Naive B cell (primary cell): Measurements from ENCODE around the gene PRKD2. TPM values are rescaled to one million over a fixed set of nuclear protein-coding genes. Genes with fewer than 3 reads are reported as not detected.
"Not testable (repeated sequence)": the region's sequence is repeated elsewhere in the genome, so short reads cannot be mapped to it uniquely, and the experiment has no call there.

Source experiments
- ATAC-seq, 2 donors: fragments of 150-1000 bp; cut with Tn5 transposase; 2 replicates each; pipeline ENCODE4 v1.10.0; 2021; ENCODE audit warnings: low read depth in 2 of 2, mild to moderate bottlenecking in 2 of 2, moderate library complexity in 2 of 2
- DNase-seq: peaks from one replicate; pipeline ENCODE4 v3.0.0; 2022
- H3K27ac Mint-ChIP-seq, 6 donors: one replicate each; pipeline ENCODE4 v1.8.0; 2020 to 2022; ENCODE audit warnings: mild to moderate bottlenecking in 6 of 6, mixed read lengths in 6 of 6, moderate library complexity in 5 of 6, inconsistent platforms in 2 of 6
- H3K27me3 Mint-ChIP-seq, 3 donors: one replicate each; pipeline ENCODE4 v1.8.0; 2021 to 2022; ENCODE audit warnings: mixed read lengths in 3 of 3, mild to moderate bottlenecking in 1 of 3
- H3K36me3 Mint-ChIP-seq, 2 donors: one replicate each; pipeline ENCODE4 v1.8.0; 2020 to 2022; ENCODE audit warnings: mixed read lengths in 2 of 2, inconsistent platforms in 1 of 2, mild to moderate bottlenecking in 1 of 2
- H3K4me1 Mint-ChIP-seq, 3 donors: one replicate each; pipeline ENCODE4 v1.8.0; 2020 to 2022; ENCODE audit warnings: mixed read lengths in 3 of 3, inconsistent platforms in 1 of 3, mild to moderate bottlenecking in 1 of 3, moderate library complexity in 1 of 3
- H3K4me3 Mint-ChIP-seq, 8 donors: one replicate each; pipeline ENCODE4 v1.8.0; 2020 to 2022; ENCODE audit warnings: mild to moderate bottlenecking in 8 of 8, mixed read lengths in 8 of 8, moderate library complexity in 8 of 8, inconsistent platforms in 2 of 8
- H3K9me3 Mint-ChIP-seq, 7 donors: one replicate each; pipeline ENCODE4 v1.8.0; 2020 to 2022; ENCODE audit warnings: mixed read lengths in 7 of 7, mild to moderate bottlenecking in 5 of 7, inconsistent platforms in 2 of 7, moderate library complexity in 1 of 7
- polyA plus RNA-seq, 6 donors: library from polyadenylated mRNA; unstranded; fragments of 300-500 nt; fragmentation: Illumina TruSeq; gene quantifications; one replicate each; pipeline ENCODE4 v1.2.3, GENCODE V29; 2021; ENCODE audit warnings: low read depth in 6 of 6

The PRKD2 gene
- polyA plus RNA-seq: 100 to 1,000 TPM in 1 of 6 donors, 10 to 100 TPM in 5; 66.7 to 156 (median 72.6) TPM

DNA sequence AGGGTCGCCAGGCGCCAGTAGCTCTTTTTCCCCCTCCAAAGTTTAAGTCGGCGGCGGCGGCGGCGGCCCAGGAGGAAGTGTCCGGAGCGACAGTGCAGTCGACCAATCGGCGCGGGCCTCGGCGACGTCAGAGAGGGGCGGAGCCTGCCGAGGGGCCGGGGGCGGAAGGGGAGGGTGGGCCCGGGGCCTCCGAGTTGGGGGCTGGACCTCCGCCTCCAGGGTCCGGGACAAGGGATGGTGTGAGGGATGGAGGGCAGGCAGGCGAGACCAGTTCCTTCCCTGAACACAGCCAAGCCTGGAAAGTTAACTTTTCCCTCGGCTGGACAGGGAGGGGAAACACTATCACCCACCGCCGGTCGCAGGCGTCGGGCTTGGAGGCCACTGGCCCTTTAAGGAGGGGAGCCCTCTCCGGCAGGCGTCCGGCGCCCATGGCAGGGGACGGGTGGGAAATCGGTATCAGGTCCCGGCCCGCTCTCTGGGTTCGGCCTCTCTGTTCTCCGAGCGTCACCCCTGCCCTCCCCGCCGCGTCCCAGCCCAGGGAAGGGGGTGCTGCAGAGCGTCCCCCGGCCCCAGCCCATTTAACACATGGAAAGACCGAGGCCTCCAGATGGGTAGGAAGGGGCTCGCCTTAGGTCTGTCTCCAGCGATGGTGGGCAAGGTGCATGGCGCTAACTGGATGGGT lies at the start of gene PRKD2:
PRKD2 (minus strand) TSS at position 81 of the 682 bp plus-strand sequence. CDS start 744 bp downstream, outside the sequence.
- peak; percentile 53 to 55 for ATAC-seq
- Mint-ChIP-seq H3K4me3 (peak within 1 kb of the TSS; percentile 92 to 99 (median 96)), H3K9me3 (no peaks in the 10 kb centered on the region), H3K36me3 (peaks cover 0 to 9% of the 10 kb centered on the region in 2 donors), H3K27ac (peak within 1 kb of the TSS; percentile 84 to 99 (median 98)), H3K4me1 (peaks cover 55 to 84% (median 74%) of the 10 kb centered on the region in 3 donors), H3K27me3 (no peaks in the 10 kb centered on the region)
- peak; percentile 88 for DNase-seq

DNA sequence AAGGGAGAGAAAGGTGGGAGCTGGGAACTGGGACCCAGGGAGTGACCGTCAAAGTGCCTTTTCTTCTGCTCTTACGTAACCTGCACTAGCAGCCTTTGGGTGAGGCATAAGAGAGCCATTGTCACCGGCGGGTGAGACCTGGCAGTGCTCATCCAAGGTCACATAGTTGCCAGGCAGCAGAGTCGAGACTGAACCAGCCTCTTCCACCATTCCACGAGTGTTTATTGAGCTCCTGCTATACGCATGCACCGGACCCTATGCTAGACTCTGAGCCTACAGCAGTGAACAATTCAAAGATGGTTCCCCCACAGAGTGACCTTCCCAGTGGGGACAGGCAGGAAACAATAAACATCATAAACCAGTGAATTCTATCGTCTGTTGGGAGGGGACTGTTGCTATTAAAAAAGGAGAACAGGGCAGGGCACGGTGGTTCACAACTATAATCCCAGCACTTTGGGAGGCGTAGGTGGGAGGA lies 47.9 kb upstream of the PRKD2 start:
- Mint-ChIP-seq H3K9me3 (no peaks in the 10 kb centered on the region), H3K27ac (no peak overlapping the region), H3K4me1 (peaks cover 3 to 6% (median 5%) of the 10 kb centered on the region in 3 donors), H3K4me3 (no peak overlapping the region), H3K27me3 (no peaks in the 10 kb centered on the region), H3K36me3 (no peaks in the 10 kb centered on the region)
- ATAC-seq (no peak), DNase-seq (no peak)

DNA sequence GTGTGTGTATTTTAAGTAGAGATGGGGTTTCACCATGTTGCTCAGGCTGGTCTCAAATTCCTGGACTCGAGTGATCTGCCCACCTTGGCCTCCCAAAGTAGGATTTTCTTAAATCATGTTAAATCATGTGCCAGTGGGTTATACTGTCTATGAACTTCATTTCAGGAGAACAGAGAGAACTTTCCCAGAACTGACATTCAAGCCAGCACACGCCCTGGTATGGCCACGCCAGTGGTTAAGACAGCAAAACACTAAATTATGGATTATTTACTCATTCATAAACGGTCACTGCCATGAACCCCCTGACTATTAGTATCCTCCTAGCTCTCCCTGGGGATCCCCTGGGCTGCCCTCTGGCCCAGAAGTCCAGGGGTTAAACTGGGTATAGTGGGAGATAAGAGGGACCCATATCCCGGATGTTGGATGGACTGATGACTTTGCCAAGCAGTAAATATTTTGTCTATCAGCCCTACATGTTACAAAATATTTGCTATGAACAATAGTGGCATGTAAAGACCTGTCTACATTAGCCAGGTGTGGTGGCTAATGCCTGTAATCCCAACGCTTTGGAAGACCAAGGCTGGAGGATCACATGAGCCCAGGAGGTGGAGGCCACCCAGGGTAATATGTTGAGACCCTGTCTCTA lies 45.5 kb upstream of the PRKD2 start:
- H3K9me3 Mint-ChIP-seq: no peaks in the 10 kb centered on the region
- no peaks in the 10 kb centered on the region for H3K36me3 Mint-ChIP-seq
- peaks cover 5 to 10% (median 9%) of the 10 kb centered on the region in 3 donors for H3K4me1 Mint-ChIP-seq
- no peak overlapping the region for H3K27ac Mint-ChIP-seq
- DNase-seq (no peak), ATAC-seq (no peak)
- no peaks in the 10 kb centered on the region for H3K27me3 Mint-ChIP-seq
- peak overlapping the region in 1 of 8 donors; percentile 30 for H3K4me3 Mint-ChIP-seq

DNA sequence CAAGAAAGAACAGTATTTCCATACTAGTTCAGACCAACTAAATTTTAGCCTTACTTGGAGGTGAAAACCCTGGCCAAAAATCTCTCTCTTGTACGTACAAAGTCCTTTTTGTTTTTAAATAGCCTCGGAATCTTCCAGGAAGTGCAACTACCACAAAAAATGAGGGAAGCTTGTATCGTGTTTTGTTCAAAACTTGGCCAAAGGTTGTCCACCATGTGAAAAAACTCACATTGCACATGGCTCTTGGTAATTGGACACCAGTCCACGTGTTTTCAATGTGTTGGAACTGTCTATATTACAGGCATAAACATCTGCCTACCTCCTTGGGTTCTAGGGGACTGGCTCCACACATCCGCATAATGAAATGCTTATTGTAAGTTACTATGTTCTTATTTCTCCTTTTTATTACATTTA lies 44.5 kb upstream of the PRKD2 start:
- ATAC-seq (no peak), DNase-seq (no peak)
- peak overlapping the region in 1 of 6 donors; percentile 41 for H3K27ac Mint-ChIP-seq
- no peak overlapping the region for H3K4me3 Mint-ChIP-seq
- H3K9me3 Mint-ChIP-seq: no peaks in the 10 kb centered on the region
- H3K36me3 Mint-ChIP-seq: no peaks in the 10 kb centered on the region
- H3K4me1 Mint-ChIP-seq: peaks cover 5 to 7% (median 5%) of the 10 kb centered on the region in 3 donors
- no peaks in the 10 kb centered on the region for H3K27me3 Mint-ChIP-seq

GRCh38 chr19:46760897-46761296 lies 44.0 kb upstream of the PRKD2 start:
- H3K36me3 Mint-ChIP-seq, H3K9me3 Mint-ChIP-seq, DNase-seq, H3K4me1 Mint-ChIP-seq, H3K27ac Mint-ChIP-seq, ATAC-seq, H3K27me3 Mint-ChIP-seq, H3K4me3 Mint-ChIP-seq: not testable (repeated sequence)

DNA sequence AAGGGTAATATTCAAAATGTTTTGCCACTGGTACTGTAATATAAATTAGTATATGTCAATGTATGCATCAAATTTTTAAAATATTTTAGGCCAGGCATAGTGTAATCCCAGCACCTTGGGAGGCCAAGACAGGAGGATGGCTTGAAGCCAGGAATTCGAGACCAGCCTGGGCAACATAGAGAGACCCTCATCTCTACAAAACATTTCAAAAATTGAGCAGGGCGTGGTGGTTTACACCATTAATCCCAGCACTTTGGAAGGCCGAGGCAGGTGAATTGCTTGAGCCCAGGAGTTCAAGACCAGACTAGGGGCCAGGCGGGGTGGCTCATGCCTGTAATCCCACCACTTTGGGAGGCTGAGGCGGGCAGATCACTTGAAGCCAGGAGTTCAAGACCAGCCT lies 43.4 kb upstream of the PRKD2 start:
- Mint-ChIP-seq H3K4me3 (no peak overlapping the region), H3K4me1 (peaks cover 5 to 6% (median 5%) of the 10 kb centered on the region in 3 donors), H3K27ac (no peak overlapping the region), H3K9me3 (no peaks in the 10 kb centered on the region), H3K27me3 (no peaks in the 10 kb centered on the region), H3K36me3 (no peaks in the 10 kb centered on the region)
- DNase-seq (no peak), ATAC-seq (no peak)

DNA sequence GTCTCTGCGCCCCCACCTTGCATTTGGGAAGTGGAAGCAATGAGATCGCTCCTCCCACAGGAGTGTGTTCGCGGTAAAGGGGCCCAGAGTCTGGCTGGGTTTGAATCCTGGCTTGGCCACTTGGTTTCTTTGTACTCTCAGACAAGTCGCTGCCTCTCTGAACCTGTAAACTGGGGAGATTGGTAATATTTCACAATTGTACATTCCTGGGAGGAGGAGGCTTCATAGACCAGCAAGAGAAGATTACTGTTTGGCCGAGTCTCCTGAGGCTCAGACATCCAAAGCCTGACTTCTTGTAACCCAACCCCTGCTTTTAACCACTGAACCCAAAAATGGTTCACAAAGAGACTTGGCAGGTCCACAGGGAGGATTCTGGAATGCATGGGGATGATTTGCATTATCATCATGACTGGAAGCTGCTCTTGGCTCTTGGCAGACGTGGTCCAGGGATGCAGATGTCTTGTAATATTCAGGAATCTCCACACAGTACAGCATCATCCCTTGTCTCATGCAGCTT lies 43.0 kb upstream of the PRKD2 start:
- DNase-seq (no peak), ATAC-seq (no peak)
- Mint-ChIP-seq H3K36me3 (no peaks in the 10 kb centered on the region), H3K27ac (peak overlapping the region in 2 of 6 donors; percentile 24 to 33), H3K27me3 (no peaks in the 10 kb centered on the region), H3K4me1 (peaks cover 5 to 6% (median 5%) of the 10 kb centered on the region in 3 donors), H3K4me3 (no peak overlapping the region), H3K9me3 (no peaks in the 10 kb centered on the region)

DNA sequence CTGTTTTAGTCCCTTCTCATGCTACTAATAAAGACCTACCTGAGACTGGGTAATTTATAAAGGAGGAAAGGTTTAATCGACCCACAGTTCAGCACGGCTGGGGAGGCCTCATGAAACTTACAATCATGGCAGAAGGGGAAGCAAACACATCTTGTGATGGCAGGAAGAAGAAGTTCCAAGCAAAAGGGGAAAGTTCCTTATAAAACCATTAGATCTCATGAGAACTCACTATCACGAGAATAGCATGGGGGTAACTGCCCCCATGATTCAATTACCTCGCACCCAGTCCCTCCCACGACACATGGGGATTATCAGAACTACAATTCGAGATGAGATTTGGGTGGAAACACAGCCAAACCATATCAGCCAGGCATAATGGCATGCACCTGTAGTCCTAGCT lies 42.3 kb upstream of the PRKD2 start:
- no peak overlapping the region for H3K4me3 Mint-ChIP-seq
- DNase-seq: no peak
- peaks cover 5 to 6% (median 5%) of the 10 kb centered on the region in 3 donors for H3K4me1 Mint-ChIP-seq
- no peaks in the 10 kb centered on the region for H3K27me3 Mint-ChIP-seq
- peak overlapping the region in 1 of 6 donors; percentile 33 for H3K27ac Mint-ChIP-seq
- H3K9me3 Mint-ChIP-seq: no peaks in the 10 kb centered on the region
- H3K36me3 Mint-ChIP-seq: no peaks in the 10 kb centered on the region
- ATAC-seq: no peak

DNA sequence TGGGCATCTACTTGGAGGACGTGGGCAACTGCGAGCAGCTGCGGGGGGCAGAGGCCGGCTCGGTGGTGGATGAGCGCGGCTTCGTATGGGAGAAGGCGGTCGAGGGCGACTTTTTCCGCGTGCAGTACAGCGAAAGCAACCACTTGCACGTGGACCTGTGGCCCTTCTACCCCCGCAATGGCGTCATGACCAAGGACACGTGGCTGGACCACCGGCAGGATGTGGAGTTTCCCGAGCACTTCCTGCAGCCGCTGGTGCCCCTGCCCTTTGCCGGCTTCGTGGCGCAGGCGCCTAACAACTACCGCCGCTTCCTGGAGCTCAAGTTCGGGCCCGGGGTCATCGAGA lies 39.6 kb upstream of the PRKD2 start:
- Mint-ChIP-seq H3K4me3 (no peak overlapping the region), H3K9me3 (no peaks in the 10 kb centered on the region), H3K27me3 (no peaks in the 10 kb centered on the region), H3K27ac (no peak overlapping the region), H3K4me1 (peaks cover 10 to 15% (median 14%) of the 10 kb centered on the region in 3 donors), H3K36me3 (peaks cover 0 to 7% of the 10 kb centered on the region in 2 donors)
- DNase-seq (no peak), ATAC-seq (no peak)

GRCh38 chr19:46755853-46756543 lies 39.1 kb upstream of the PRKD2 start:
- H3K4me1 Mint-ChIP-seq: peaks cover 10 to 15% (median 14%) of the 10 kb centered on the region in 3 donors
- H3K27ac Mint-ChIP-seq: no peak overlapping the region
- no peaks in the 10 kb centered on the region for H3K27me3 Mint-ChIP-seq
- peaks cover 0 to 7% of the 10 kb centered on the region in 2 donors for H3K36me3 Mint-ChIP-seq
- no peak overlapping the region for H3K4me3 Mint-ChIP-seq
- DNase-seq: no peak
- no peaks in the 10 kb centered on the region for H3K9me3 Mint-ChIP-seq
- ATAC-seq: no peak

DNA sequence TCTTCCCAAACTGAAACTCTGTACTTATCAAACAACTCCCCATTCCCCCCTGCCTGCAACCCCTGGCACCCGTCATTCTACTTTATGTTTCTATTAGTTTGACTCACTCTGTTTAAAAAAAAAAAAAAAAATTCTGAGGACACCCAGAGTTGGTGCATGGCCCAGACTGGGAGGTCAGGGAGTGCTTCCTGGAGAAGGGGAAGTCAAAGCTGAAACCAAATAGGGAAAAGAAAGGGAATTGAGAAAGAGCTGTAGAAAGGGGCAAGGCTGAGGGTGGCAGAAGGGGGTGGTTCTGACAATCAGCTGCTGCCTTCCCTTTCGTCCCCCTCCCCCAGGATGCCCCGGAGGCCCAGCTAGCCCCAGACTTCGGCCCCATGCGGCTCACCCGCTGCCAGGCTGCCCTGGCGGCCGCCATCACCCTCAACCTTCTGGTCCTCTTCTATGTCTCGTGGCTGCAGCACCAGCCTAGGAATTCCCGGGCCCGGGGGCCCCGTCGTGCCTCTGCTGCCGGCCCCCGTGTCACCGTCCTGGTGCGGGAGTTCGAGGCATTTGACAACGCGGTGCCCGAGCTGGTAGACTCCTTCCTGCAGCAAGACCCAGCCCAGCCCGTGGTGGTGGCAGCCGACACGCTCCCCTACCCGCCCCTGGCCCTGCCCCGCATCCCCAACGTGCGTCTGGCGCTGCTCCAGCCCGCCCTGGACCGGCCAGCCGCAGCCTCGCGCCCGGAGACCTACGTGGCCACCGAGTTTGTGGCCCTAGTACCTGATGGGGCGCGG lies 38.4 kb upstream of the PRKD2 start:
- Mint-ChIP-seq H3K4me3 (no peak overlapping the region), H3K27me3 (no peaks in the 10 kb centered on the region), H3K36me3 (peaks cover 0 to 7% of the 10 kb centered on the region in 2 donors), H3K9me3 (no peaks in the 10 kb centered on the region), H3K27ac (no peak overlapping the region), H3K4me1 (peaks cover 16 to 20% (median 19%) of the 10 kb centered on the region in 3 donors)
- no peak for DNase-seq
- ATAC-seq: no peak

DNA sequence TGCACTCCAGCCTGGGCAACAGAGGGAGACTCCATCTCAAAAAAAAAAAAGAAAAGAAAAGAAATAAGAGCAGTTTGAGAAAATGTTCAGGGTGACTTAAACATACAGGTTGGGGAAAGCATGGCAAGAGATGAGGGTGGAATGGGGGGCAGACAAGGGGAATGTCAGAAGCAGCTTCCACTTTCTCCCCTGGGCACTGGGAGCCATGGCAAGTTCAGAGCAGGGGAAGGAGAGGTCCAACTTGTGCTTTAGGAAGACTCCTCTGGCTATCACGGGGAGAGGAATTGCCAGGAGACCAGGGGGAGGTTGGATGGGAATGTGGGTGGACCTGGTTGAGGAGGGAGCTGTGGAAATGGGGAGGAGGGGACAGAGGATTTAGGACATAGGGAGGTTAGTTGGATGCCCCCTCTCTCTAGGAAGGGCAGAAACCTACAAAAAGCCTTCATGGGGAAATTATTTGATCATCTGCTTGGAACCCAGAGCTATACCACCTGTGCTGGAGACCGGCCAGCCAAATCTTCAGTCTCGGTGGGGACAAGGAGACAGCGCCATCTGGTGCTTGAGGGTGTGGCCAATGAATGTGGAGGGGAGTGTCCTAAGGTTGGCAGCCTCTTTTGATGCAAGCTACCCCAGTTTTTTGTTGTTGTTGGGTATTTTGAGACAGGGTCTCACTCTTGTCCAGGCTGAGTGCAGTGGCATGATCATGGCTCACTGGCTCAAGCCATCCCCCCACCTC lies 36.7 kb upstream of the PRKD2 start:
- peaks cover 18 to 26% (median 22%) of the 10 kb centered on the region in 3 donors for H3K4me1 Mint-ChIP-seq
- no peaks in the 10 kb centered on the region for H3K27me3 Mint-ChIP-seq
- peak overlapping the region in 2 of 8 donors; percentile 14 to 69 for H3K4me3 Mint-ChIP-seq
- DNase-seq: peak; percentile 57
- H3K27ac Mint-ChIP-seq: peak overlapping the region in 4 of 6 donors; percentile 42 to 88 (median 65)
- peaks cover 0 to 7% of the 10 kb centered on the region in 2 donors for H3K36me3 Mint-ChIP-seq
- H3K9me3 Mint-ChIP-seq: no peaks in the 10 kb centered on the region
- ATAC-seq: peak; percentile 83 to 85
